CD14-positive monocyte (primary cell): Measurements from ENCODE around the gene TSC22D1. TPM values are rescaled to one million over a fixed set of nuclear protein-coding genes. Genes with fewer than 3 reads are reported as not detected.
A peak's percentile ranks its signal among the peaks of the same experiment; 100 is the strongest.

Experiments used
- DNase-seq, 3 donors: peaks; one replicate each; pipeline ENCODE4 v3.0.0-alpha.2; 2011 to 2022
- H2AFZ ChIP-seq: 2 replicates; pipeline ENCODE4 v1.6.0; 2012; ENCODE audit warnings: mild to moderate bottlenecking, low read depth, low read length, inconsistent platforms; ENCODE audit not compliant: insufficient read depth, poor library complexity, severe bottlenecking
- H3K27ac ChIP-seq, 2 donors: 1 replicate in 1 of 2; 2 replicates in 1 of 2; pipeline ENCODE4 v1.5.1; 2012 to 2013; ENCODE audit warnings: low read length in 2 of 2, control low read depth in 1 of 2, inconsistent platforms in 1 of 2, low read depth in 1 of 2, mild to moderate bottlenecking in 1 of 2
- H3K27me3 ChIP-seq, 2 donors: one replicate each; pipeline versions ENCODE4 v1.6.0 to v1.6.1; 2011 to 2013; ENCODE audit warnings: low read length in 2 of 2; ENCODE audit not compliant: control insufficient read depth in 2 of 2, insufficient read depth in 2 of 2
- H3K36me3 ChIP-seq, 2 donors: replicated peaks in 1 of 2; 1 replicate in 1 of 2; 2 replicates in 1 of 2; pipeline versions ENCODE4 v1.5.1 to v1.6.1; 2012 to 2013; ENCODE audit warnings: low read length in 2 of 2, control low read depth in 1 of 2, inconsistent platforms in 1 of 2, mild to moderate bottlenecking in 1 of 2; ENCODE audit not compliant: insufficient read depth in 2 of 2, control insufficient read depth in 1 of 2
- H3K4me1 ChIP-seq, 2 donors: 1 replicate in 1 of 2; 2 replicates in 1 of 2; pipeline versions ENCODE4 v1.5.1 to v1.6.1; 2012 to 2013; ENCODE audit warnings: low read length in 2 of 2, control low read depth in 1 of 2, inconsistent platforms in 1 of 2, mild to moderate bottlenecking in 1 of 2, moderate library complexity in 1 of 2; ENCODE audit not compliant: insufficient read depth in 2 of 2, control insufficient read depth in 1 of 2
- H3K4me2 ChIP-seq: replicated peaks from 2 replicates; pipeline ENCODE3; 2012; ENCODE audit warnings: low read length, moderate library complexity, mild to moderate bottlenecking; ENCODE audit not compliant: poor library complexity, severe bottlenecking; ENCODE audit errors: extremely low read depth
- H3K4me3 ChIP-seq, 3 experiments: fragments of 200-600 bp in 1 of 3; sonication (generic) in 1 of 3; replicated peaks in 1 of 3; 1 replicate in 2 of 3; 2 replicates in 1 of 3; pipeline ENCODE4 v1.5.1; 2011 to 2013; ENCODE audit warnings: low read length in 3 of 3, mild to moderate bottlenecking in 3 of 3, control low read depth in 2 of 3, low read depth in 2 of 3, inconsistent platforms in 1 of 3, moderate library complexity in 1 of 3
- H3K79me2 ChIP-seq: 2 replicates; pipeline ENCODE4 v1.6.0; 2012; ENCODE audit warnings: mild to moderate bottlenecking, control low read depth, inconsistent platforms, low read length, moderate library complexity; ENCODE audit not compliant: insufficient read depth
- H3K9ac ChIP-seq: 2 replicates; pipeline ENCODE4 v1.6.0; 2017; ENCODE audit warnings: low read length, mild to moderate bottlenecking; ENCODE audit not compliant: insufficient read depth, poor library complexity, severe bottlenecking
- H3K9me3 ChIP-seq, 2 donors: replicated peaks in 1 of 2; 1 replicate in 1 of 2; 2 replicates in 1 of 2; pipeline versions ENCODE4 v1.5.1 to v1.6.1; 2012 to 2013; ENCODE audit warnings: low read length in 2 of 2, control low read depth in 1 of 2; ENCODE audit not compliant: control insufficient read depth in 1 of 2, insufficient read depth in 1 of 2
- H4K20me1 ChIP-seq: 2 replicates; pipeline ENCODE4 v1.6.0; 2012; ENCODE audit warnings: mild to moderate bottlenecking, low read length, control low read depth, moderate library complexity; ENCODE audit not compliant: insufficient read depth
- H3K27ac Mint-ChIP-seq, 7 donors: one replicate each; pipeline ENCODE4 v1.8.0; 2020; ENCODE audit warnings: mild to moderate bottlenecking in 7 of 7, mixed read lengths in 7 of 7, moderate library complexity in 6 of 7, inconsistent platforms in 2 of 7
- H3K27me3 Mint-ChIP-seq, 3 donors: one replicate each; pipeline ENCODE4 v1.8.0; 2021 to 2022; ENCODE audit warnings: low read depth in 3 of 3, mild to moderate bottlenecking in 3 of 3, mixed read lengths in 3 of 3, moderate library complexity in 3 of 3, inconsistent platforms in 1 of 3
- H3K36me3 Mint-ChIP-seq, 2 donors: one replicate each; pipeline ENCODE4 v1.8.0; 2020; ENCODE audit warnings: mixed read lengths in 2 of 2, inconsistent platforms in 1 of 2, mild to moderate bottlenecking in 1 of 2
- H3K4me1 Mint-ChIP-seq: one replicate; pipeline ENCODE4 v1.8.0; 2020; ENCODE audit warnings: mild to moderate bottlenecking, mixed read lengths
- H3K4me3 Mint-ChIP-seq, 2 donors: one replicate each; pipeline ENCODE4 v1.8.0; 2020; ENCODE audit warnings: mild to moderate bottlenecking in 2 of 2, mixed read lengths in 2 of 2, moderate library complexity in 1 of 2
- H3K9me3 Mint-ChIP-seq, 7 donors: one replicate each; pipeline ENCODE4 v1.8.0; 2020 to 2022; ENCODE audit warnings: mixed read lengths in 7 of 7, mild to moderate bottlenecking in 6 of 7, moderate library complexity in 6 of 7, inconsistent platforms in 2 of 7
- WGBS: methylation state at CpG from one replicate; pipeline ENCODE4 v1.1.5; 2013; ENCODE audit warnings: missing lambda C conversion rate; ENCODE audit not compliant: insufficient coverage; 5-methylcytosine and 5-hydroxymethylcytosine counted together
- intact Hi-C, 2 donors: fragments of 100-400 bp; cut with micrococcal nuclease; formaldehyde crosslinking; loops; one replicate each; pipeline versions ENCODE4 v1.15.0 to v1.15.1; 2023
- polyA plus RNA-seq, 3 donors: library from polyadenylated mRNA; depleted of rRNA in 1 of 3; unstranded in 2 of 3; stranded (reverse) in 1 of 3; fragments of 300-500 nt in 2 of 3; fragments of >200 nt in 1 of 3; fragmentation: Illumina TruSeq in 2 of 3; gene quantifications; 1 replicate in 2 of 3; 2 replicates in 1 of 3; pipeline ENCODE4 v1.2.3, GENCODE V29; 2012 to 2021
- TF ChIP-seq, protein P1 (sequence below): fragments of 200-600 bp; IDR thresholded peaks from one replicate; pipeline ENCODE4 v1.8.0; 2022; ENCODE audit warnings: antibody characterized with exemption, mild to moderate bottlenecking

The TSC22D1 gene
- polyA plus RNA-seq, 3 donors: 1.9 to 10.4 (median 3.1) TPM

- Histone ChIP-seq H3K27ac (peak overlapping the region in 1 of 2 donors; percentile 20), H4K20me1 (no peaks in the 10 kb centered on the region), H2AFZ (peak overlapping the region; percentile 15), H3K27me3 (no peaks in the 10 kb centered on the region), H3K9me3 (no peaks in the 10 kb centered on the region), H3K4me2 (peak overlapping the region; percentile 23), H3K79me2 (no peaks in the 10 kb centered on the region), H3K4me3 (no peak overlapping the region), H3K4me1 (peaks cover 2 to 13% of the 10 kb centered on the region in 2 donors), H3K36me3 (peaks cover 3 to 14% of the 10 kb centered on the region in 2 donors), H3K9ac (no peak overlapping the region)
- H3K27ac Mint-ChIP-seq: peak overlapping the region in 5 of 7 donors; percentile 40 to 85 (median 71)
- no peaks in the 10 kb centered on the region for H3K27me3 Mint-ChIP-seq
- intact Hi-C loops: no loop called here
- no CpG with 5 or more reads among the region's 3 CpGs for WGBS
- DNase-seq: peak in 2 of 3 donors; percentile 4 to 14
- H3K36me3 Mint-ChIP-seq: peaks cover 3 to 9% of the 10 kb centered on the region in 2 donors
- peak overlapping the region; percentile 34 to 56 for H3K4me3 Mint-ChIP-seq
- H3K4me1 Mint-ChIP-seq: peaks cover 15% of the 10 kb centered on the region
- H3K9me3 Mint-ChIP-seq: no peaks in the 10 kb centered on the region
- TF ChIP-seq, protein P1, sequence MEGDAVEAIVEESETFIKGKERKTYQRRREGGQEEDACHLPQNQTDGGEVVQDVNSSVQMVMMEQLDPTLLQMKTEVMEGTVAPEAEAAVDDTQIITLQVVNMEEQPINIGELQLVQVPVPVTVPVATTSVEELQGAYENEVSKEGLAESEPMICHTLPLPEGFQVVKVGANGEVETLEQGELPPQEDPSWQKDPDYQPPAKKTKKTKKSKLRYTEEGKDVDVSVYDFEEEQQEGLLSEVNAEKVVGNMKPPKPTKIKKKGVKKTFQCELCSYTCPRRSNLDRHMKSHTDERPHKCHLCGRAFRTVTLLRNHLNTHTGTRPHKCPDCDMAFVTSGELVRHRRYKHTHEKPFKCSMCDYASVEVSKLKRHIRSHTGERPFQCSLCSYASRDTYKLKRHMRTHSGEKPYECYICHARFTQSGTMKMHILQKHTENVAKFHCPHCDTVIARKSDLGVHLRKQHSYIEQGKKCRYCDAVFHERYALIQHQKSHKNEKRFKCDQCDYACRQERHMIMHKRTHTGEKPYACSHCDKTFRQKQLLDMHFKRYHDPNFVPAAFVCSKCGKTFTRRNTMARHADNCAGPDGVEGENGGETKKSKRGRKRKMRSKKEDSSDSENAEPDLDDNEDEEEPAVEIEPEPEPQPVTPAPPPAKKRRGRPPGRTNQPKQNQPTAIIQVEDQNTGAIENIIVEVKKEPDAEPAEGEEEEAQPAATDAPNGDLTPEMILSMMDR: no peak
Observed at GRCh38 chr13:44542361-44542760, 33.8 kb downstream of the TSC22D1 start.

DNA sequence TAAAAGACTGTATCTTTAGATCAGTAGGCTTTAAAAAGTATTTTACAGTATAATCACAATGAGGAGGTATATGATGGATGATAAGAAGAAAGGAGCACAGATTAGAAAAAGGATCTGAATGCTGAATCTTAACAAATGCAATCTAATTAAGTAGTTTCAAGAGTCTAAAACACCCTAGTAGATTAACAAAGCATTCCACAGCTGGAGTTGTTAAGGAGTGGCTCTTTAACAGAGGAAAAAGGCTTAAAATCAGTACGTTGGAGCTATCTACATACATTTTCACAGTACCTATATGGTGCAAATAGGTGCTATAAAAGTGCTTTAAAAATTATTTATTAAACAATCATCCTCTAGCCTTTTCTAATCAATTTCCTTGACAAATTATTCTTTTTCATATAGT, 34.5 kb downstream of the TSC22D1 start:
- DNase-seq: no peak

More for the DNA sequence above, 34.5 kb downstream of the TSC22D1 start:
- H3K4me1 ChIP-seq: peaks cover 2 to 13% of the 10 kb centered on the region in 2 donors
- H3K9me3 Mint-ChIP-seq: no peaks in the 10 kb centered on the region
- H3K4me3 Mint-ChIP-seq: no peak overlapping the region
- no peak overlapping the region for H3K4me2 ChIP-seq
- H3K27me3 ChIP-seq: no peaks in the 10 kb centered on the region
- peaks cover 3 to 14% of the 10 kb centered on the region in 2 donors for H3K36me3 ChIP-seq
- no peak overlapping the region for H3K27ac ChIP-seq
- no peaks in the 10 kb centered on the region for H3K27me3 Mint-ChIP-seq
- no CpG with 5 or more reads among the region's 1 CpG for WGBS
- no peak overlapping the region for H3K9ac ChIP-seq
- H3K9me3 ChIP-seq: no peaks in the 10 kb centered on the region
- TF ChIP-seq, protein P1: no peak
- no peak overlapping the region for H3K4me3 ChIP-seq
- H4K20me1 ChIP-seq: no peaks in the 10 kb centered on the region
- no peaks in the 10 kb centered on the region for H3K79me2 ChIP-seq
- H3K36me3 Mint-ChIP-seq: peaks cover 3 to 9% of the 10 kb centered on the region in 2 donors
- intact Hi-C loops: no loop called here
- peaks cover 15% of the 10 kb centered on the region for H3K4me1 Mint-ChIP-seq
- no peak overlapping the region for H2AFZ ChIP-seq
- no peak overlapping the region for H3K27ac Mint-ChIP-seq
